WTC11 (cell line): ENCODE results near the gene USP21. TPM values are rescaled to one million over a fixed set of nuclear protein-coding genes. Genes with fewer than 3 reads are reported as not detected.
A peak's percentile ranks its signal among the peaks of the same experiment; 100 is the strongest.

Experiments used
- CREB1 ChIP-seq: sonication (generic); formaldehyde crosslinking; IDR thresholded peaks from 2 replicates; pipeline ENCODE4 v1.8.0; 2023; ENCODE audit warnings: mild to moderate bottlenecking, missing genetic modification reagents
- ELF4 ChIP-seq: sonication (generic); formaldehyde crosslinking; IDR thresholded peaks from 2 replicates; pipeline ENCODE4 v1.8.1; 2022; ENCODE audit warnings: low read depth, mild to moderate bottlenecking, moderate library complexity, missing genetic modification reagents
- ETV6 ChIP-seq: sonication (generic); formaldehyde crosslinking; IDR thresholded peaks from 2 replicates; pipeline ENCODE4 v1.8.1; 2022; ENCODE audit warnings: mild to moderate bottlenecking, missing genetic modification reagents
- FOXK1 ChIP-seq: sonication (generic); formaldehyde crosslinking; IDR thresholded peaks from 2 replicates; pipeline ENCODE4 v1.8.0; 2022; ENCODE audit warnings: mild to moderate bottlenecking, moderate library complexity, missing genetic modification reagents
- JAZF1 ChIP-seq: fragments of 250-450 bp; sonication (Bioruptor Pico); IDR thresholded peaks from 2 replicates; pipeline ENCODE4 v1.9.0; 2021; ENCODE audit warnings: moderate library complexity, mild to moderate bottlenecking, inconsistent platforms
- JUN ChIP-seq: sonication (generic); formaldehyde crosslinking; IDR thresholded peaks from 2 replicates; pipeline ENCODE4 v1.8.0; 2023; ENCODE audit warnings: mild to moderate bottlenecking, missing genetic modification reagents
- MYBL2 ChIP-seq: sonication (generic); formaldehyde crosslinking; IDR thresholded peaks from 2 replicates; pipeline ENCODE4 v1.8.1; 2023; ENCODE audit warnings: mild to moderate bottlenecking, moderate library complexity, missing genetic modification reagents
- NFYB ChIP-seq: sonication (generic); formaldehyde crosslinking; conservative IDR thresholded peaks from 2 replicates; pipeline ENCODE4 v1.8.0; 2022; ENCODE audit warnings: low read depth, missing genetic modification reagents
- NR3C1 ChIP-seq: sonication (generic); formaldehyde crosslinking; conservative IDR thresholded peaks from 2 replicates; pipeline ENCODE4 v1.8.1; 2023; ENCODE audit warnings: low read depth, mild to moderate bottlenecking, missing genetic modification reagents
- OVOL2 ChIP-seq: fragments of 250-450 bp; sonication (Bioruptor Pico); IDR thresholded peaks from 2 replicates; pipeline ENCODE4 v1.9.0; 2021; ENCODE audit warnings: mild to moderate bottlenecking, borderline replicate concordance
- RORB ChIP-seq: fragments of 250-450 bp; sonication (Bioruptor Pico); IDR thresholded peaks from 2 replicates; pipeline ENCODE4 v1.9.0; 2021; ENCODE audit warnings: mild to moderate bottlenecking
- SMAD4 ChIP-seq: sonication (generic); formaldehyde crosslinking; IDR thresholded peaks from 2 replicates; pipeline ENCODE4 v1.8.0; 2022; ENCODE audit warnings: mild to moderate bottlenecking, missing genetic modification reagents
- SP1 ChIP-seq: sonication (generic); formaldehyde crosslinking; conservative IDR thresholded peaks from 2 replicates; pipeline ENCODE4 v1.8.1; 2022; ENCODE audit warnings: missing genetic modification reagents
- TEAD4 ChIP-seq: sonication (generic); formaldehyde crosslinking; IDR thresholded peaks from 2 replicates; pipeline ENCODE4 v1.8.0; 2022; ENCODE audit warnings: mild to moderate bottlenecking, missing genetic modification reagents
- ZNF219 ChIP-seq: sonication (generic); formaldehyde crosslinking; IDR thresholded peaks from 2 replicates; pipeline ENCODE4 v1.8.0; 2023; ENCODE audit warnings: missing genetic modification reagents, mild to moderate bottlenecking, borderline replicate concordance
- ZNF263 ChIP-seq: sonication (generic); formaldehyde crosslinking; IDR thresholded peaks from 2 replicates; pipeline ENCODE4 v1.8.1; 2022; ENCODE audit warnings: low read depth, mild to moderate bottlenecking, moderate library complexity, missing genetic modification reagents
- ZNF317 ChIP-seq: sonication (generic); formaldehyde crosslinking; IDR thresholded peaks from 2 replicates; pipeline ENCODE4 v1.8.1; 2023; ENCODE audit warnings: low read depth, mild to moderate bottlenecking, moderate library complexity, missing genetic modification reagents, borderline replicate concordance
- ZNF416 ChIP-seq: fragments of 250-450 bp; sonication (Bioruptor Pico); IDR thresholded peaks from 2 replicates; pipeline ENCODE4 v1.9.0; 2021; ENCODE audit warnings: mild to moderate bottlenecking, inconsistent platforms
- ZNF423 ChIP-seq: fragments of 250-450 bp; sonication (Bioruptor Pico); IDR thresholded peaks from 2 replicates; pipeline ENCODE4 v2.1.2; 2022; ENCODE audit warnings: mild to moderate bottlenecking, moderate library complexity
- total RNA-seq: library from RNA; stranded (reverse); gene quantifications from 3 replicates; pipeline ENCODE4 v1.2.3, GENCODE V29; 2021
- TF ChIP-seq, protein P1 (sequence below): fragments of 250-450 bp; sonication (Bioruptor Pico); IDR thresholded peaks from 2 replicates; pipeline ENCODE4 v1.8.0; 2021; ENCODE audit warnings: mild to moderate bottlenecking
- TF ChIP-seq, protein P2 (sequence below): sonication (generic); formaldehyde crosslinking; conservative IDR thresholded peaks from 2 replicates; pipeline ENCODE4 v1.8.1; 2022; ENCODE audit warnings: mild to moderate bottlenecking, missing genetic modification reagents
- TF ChIP-seq, protein P3 (sequence below): sonication (generic); formaldehyde crosslinking; IDR thresholded peaks from 2 replicates; pipeline ENCODE4 v1.8.0; 2022; ENCODE audit warnings: missing genetic modification reagents
- TF ChIP-seq, protein P4 (sequence below): fragments of 250-450 bp; sonication (Bioruptor Pico); IDR thresholded peaks from 2 replicates; pipeline ENCODE4 v1.9.0; 2021; ENCODE audit warnings: mild to moderate bottlenecking
- TF ChIP-seq, protein P5 (sequence below): sonication (generic); formaldehyde crosslinking; IDR thresholded peaks from 2 replicates; pipeline ENCODE4 v1.8.1; 2022; ENCODE audit warnings: missing genetic modification reagents, borderline replicate concordance
- TF ChIP-seq, protein P6 (sequence below): sonication (generic); formaldehyde crosslinking; IDR thresholded peaks from 2 replicates; pipeline ENCODE4 v1.8.1; 2023; ENCODE audit warnings: mild to moderate bottlenecking, missing genetic modification reagents
- TF ChIP-seq, protein P7 (sequence below): sonication (generic); formaldehyde crosslinking; IDR thresholded peaks from 2 replicates; pipeline ENCODE4 v1.8.0; 2022; ENCODE audit warnings: mild to moderate bottlenecking, missing genetic modification reagents
- TF ChIP-seq, protein P8 (sequence below): fragments of 250-450 bp; sonication (Bioruptor Pico); IDR thresholded peaks from 2 replicates; pipeline ENCODE4 v2.1.2; 2022; ENCODE audit warnings: mild to moderate bottlenecking, moderate library complexity
- TF ChIP-seq, protein P9 (sequence below): sonication (generic); formaldehyde crosslinking; IDR thresholded peaks from 2 replicates; pipeline ENCODE4 v1.8.1; 2023; ENCODE audit warnings: mild to moderate bottlenecking, missing genetic modification reagents, moderate library complexity

Gene USP21
- total RNA-seq, 1 experiment from 2014 or later, result 30.8 TPM

DNA sequence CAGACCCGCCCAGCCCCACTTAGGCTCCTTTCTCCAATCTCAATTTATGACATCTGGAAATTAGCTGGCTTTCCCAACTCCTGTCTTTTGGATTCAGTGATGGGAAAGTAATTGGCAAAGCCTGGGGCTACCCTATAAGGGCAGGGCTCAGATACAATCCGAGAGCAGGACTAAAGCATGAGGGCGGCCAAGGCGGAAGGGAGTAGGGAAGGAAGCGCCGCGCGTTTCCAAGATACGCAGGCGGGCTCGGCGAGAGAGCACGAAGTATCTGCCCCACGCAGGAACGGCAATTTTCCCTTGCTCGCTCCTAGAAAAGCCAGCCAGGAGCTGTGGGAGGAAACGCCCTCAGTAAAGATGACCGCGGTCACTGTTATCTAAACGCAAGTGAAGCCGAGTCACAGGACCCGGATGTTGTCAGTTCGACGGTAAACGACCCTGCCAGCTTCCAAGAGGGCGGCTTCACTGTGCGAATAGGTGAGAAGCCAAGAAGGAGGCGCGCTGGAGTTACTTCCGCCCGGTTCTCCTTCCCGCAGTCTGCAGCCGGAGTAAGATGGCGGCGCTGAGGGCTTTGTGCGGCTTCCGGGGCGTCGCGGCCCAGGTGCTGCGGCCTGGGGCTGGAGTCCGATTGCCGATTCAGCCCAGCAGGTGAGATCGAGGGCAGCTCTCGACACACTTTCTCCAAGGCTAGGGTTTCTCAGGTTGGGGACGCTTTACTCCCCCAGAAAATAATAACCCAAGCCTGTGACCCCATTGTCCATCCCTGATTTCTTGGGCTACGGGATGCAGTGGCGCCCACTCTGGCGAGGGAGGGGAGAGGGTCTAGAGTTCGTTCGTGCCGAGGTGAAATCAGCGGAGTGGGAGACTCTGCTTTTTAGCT, 42.8 kb downstream of the USP21 start, which contains the start of gene NDUFS2 (continued):
- TF ChIP-seq, protein P1, sequence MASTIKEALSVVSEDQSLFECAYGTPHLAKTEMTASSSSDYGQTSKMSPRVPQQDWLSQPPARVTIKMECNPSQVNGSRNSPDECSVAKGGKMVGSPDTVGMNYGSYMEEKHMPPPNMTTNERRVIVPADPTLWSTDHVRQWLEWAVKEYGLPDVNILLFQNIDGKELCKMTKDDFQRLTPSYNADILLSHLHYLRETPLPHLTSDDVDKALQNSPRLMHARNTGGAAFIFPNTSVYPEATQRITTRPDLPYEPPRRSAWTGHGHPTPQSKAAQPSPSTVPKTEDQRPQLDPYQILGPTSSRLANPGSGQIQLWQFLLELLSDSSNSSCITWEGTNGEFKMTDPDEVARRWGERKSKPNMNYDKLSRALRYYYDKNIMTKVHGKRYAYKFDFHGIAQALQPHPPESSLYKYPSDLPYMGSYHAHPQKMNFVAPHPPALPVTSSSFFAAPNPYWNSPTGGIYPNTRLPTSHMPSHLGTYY, result no peak
- no peak for TF ChIP-seq ELF4
- peak; percentile 96 for TF ChIP-seq FOXK1 (CRISPR knock-in tag)
- TF ChIP-seq CREB1, result 0 out of 2 replicates have a peak, but pooled peaks have one; percentile 44
- no peak for TF ChIP-seq ZNF263 (CRISPR knock-in tag)
- TF ChIP-seq, protein P2, sequence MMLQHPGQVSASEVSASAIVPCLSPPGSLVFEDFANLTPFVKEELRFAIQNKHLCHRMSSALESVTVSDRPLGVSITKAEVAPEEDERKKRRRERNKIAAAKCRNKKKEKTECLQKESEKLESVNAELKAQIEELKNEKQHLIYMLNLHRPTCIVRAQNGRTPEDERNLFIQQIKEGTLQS (CRISPR knock-in tag), result no peak
- 0 out of 2 replicates have a peak, but pooled peaks have one; percentile 47 for TF ChIP-seq ETV6 (CRISPR knock-in tag)
- peak; percentile 75; the same call in 1 of the 2 replicates for TF ChIP-seq MYBL2
- TF ChIP-seq JAZF1 (CRISPR knock-in tag), result no peak
- no peak for TF ChIP-seq RORB
- TF ChIP-seq, protein P3, sequence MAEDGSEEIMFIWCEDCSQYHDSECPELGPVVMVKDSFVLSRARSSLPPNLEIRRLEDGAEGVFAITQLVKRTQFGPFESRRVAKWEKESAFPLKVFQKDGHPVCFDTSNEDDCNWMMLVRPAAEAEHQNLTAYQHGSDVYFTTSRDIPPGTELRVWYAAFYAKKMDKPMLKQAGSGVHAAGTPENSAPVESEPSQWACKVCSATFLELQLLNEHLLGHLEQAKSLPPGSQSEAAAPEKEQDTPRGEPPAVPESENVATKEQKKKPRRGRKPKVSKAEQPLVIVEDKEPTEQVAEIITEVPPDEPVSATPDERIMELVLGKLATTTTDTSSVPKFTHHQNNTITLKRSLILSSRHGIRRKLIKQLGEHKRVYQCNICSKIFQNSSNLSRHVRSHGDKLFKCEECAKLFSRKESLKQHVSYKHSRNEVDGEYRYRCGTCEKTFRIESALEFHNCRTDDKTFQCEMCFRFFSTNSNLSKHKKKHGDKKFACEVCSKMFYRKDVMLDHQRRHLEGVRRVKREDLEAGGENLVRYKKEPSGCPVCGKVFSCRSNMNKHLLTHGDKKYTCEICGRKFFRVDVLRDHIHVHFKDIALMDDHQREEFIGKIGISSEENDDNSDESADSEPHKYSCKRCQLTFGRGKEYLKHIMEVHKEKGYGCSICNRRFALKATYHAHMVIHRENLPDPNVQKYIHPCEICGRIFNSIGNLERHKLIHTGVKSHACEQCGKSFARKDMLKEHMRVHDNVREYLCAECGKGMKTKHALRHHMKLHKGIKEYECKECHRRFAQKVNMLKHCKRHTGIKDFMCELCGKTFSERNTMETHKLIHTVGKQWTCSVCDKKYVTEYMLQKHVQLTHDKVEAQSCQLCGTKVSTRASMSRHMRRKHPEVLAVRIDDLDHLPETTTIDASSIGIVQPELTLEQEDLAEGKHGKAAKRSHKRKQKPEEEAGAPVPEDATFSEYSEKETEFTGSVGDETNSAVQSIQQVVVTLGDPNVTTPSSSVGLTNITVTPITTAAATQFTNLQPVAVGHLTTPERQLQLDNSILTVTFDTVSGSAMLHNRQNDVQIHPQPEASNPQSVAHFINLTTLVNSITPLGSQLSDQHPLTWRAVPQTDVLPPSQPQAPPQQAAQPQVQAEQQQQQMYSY (CRISPR knock-in tag), result no peak
- TF ChIP-seq ZNF416 (CRISPR knock-in tag), result no peak
- TF ChIP-seq JUN, result no peak
- TF ChIP-seq, protein P4, sequence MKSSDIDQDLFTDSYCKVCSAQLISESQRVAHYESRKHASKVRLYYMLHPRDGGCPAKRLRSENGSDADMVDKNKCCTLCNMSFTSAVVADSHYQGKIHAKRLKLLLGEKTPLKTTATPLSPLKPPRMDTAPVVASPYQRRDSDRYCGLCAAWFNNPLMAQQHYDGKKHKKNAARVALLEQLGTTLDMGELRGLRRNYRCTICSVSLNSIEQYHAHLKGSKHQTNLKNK, result no peak
- no peak for TF ChIP-seq SMAD4 (CRISPR knock-in tag)
- no peak for TF ChIP-seq ZNF219 (CRISPR knock-in tag)
- no peak for TF ChIP-seq OVOL2
- TF ChIP-seq, protein P5, sequence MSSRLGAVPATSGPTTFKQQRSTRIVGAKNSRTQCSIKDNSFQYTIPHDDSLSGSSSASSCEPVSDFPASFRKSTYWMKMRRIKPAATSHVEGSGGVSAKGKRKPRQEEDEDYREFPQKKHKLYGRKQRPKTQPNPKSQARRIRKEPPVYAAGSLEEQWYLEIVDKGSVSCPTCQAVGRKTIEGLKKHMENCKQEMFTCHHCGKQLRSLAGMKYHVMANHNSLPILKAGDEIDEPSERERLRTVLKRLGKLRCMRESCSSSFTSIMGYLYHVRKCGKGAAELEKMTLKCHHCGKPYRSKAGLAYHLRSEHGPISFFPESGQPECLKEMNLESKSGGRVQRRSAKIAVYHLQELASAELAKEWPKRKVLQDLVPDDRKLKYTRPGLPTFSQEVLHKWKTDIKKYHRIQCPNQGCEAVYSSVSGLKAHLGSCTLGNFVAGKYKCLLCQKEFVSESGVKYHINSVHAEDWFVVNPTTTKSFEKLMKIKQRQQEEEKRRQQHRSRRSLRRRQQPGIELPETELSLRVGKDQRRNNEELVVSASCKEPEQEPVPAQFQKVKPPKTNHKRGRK (CRISPR knock-in tag), result no peak
- TF ChIP-seq, protein P6, sequence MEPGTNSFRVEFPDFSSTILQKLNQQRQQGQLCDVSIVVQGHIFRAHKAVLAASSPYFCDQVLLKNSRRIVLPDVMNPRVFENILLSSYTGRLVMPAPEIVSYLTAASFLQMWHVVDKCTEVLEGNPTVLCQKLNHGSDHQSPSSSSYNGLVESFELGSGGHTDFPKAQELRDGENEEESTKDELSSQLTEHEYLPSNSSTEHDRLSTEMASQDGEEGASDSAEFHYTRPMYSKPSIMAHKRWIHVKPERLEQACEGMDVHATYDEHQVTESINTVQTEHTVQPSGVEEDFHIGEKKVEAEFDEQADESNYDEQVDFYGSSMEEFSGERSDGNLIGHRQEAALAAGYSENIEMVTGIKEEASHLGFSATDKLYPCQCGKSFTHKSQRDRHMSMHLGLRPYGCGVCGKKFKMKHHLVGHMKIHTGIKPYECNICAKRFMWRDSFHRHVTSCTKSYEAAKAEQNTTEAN (CRISPR knock-in tag), result no peak
- TF ChIP-seq, protein P7, sequence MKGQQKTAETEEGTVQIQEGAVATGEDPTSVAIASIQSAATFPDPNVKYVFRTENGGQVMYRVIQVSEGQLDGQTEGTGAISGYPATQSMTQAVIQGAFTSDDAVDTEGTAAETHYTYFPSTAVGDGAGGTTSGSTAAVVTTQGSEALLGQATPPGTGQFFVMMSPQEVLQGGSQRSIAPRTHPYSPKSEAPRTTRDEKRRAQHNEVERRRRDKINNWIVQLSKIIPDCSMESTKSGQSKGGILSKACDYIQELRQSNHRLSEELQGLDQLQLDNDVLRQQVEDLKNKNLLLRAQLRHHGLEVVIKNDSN (CRISPR knock-in tag), result peak; percentile 44; the same call in 1 of the 2 replicates
- TF ChIP-seq, protein P8, sequence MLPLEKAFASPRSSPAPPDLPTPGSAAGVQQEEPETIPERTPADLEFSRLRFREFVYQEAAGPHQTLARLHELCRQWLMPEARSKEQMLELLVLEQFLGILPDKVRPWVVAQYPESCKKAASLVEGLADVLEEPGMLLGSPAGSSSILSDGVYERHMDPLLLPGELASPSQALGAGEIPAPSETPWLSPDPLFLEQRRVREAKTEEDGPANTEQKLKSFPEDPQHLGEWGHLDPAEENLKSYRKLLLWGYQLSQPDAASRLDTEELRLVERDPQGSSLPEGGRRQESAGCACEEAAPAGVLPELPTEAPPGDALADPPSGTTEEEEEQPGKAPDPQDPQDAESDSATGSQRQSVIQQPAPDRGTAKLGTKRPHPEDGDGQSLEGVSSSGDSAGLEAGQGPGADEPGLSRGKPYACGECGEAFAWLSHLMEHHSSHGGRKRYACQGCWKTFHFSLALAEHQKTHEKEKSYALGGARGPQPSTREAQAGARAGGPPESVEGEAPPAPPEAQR (CRISPR knock-in tag), result no peak
- no peak for TF ChIP-seq NFYB
- TF ChIP-seq ZNF423 (CRISPR knock-in tag), result no peak
- no peak for TF ChIP-seq NR3C1 (CRISPR knock-in tag)
- TF ChIP-seq, protein P9, sequence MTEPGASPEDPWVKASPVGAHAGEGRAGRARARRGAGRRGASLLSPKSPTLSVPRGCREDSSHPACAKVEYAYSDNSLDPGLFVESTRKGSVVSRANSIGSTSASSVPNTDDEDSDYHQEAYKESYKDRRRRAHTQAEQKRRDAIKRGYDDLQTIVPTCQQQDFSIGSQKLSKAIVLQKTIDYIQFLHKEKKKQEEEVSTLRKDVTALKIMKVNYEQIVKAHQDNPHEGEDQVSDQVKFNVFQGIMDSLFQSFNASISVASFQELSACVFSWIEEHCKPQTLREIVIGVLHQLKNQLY (CRISPR knock-in tag), result no peak
- no peak for TF ChIP-seq TEAD4 (CRISPR knock-in tag)
- peak; percentile 68 for TF ChIP-seq SP1 (CRISPR knock-in tag)
- TF ChIP-seq ZNF317 (CRISPR knock-in tag), result no peak
